ENCODE data around the gene RHOT2.

Gene RHOT2

GRCh38 chr16:692356-693108 lies 24.6 kb downstream of the RHOT2 start:
- H3K27me3 ChIP-seq = no peaks in the 10 kb centered on the region
- no peaks in the 10 kb centered on the region for H3K4me1 ChIP-seq
- H3K9me3 ChIP-seq = no peaks in the 10 kb centered on the region
- no peak for TF ChIP-seq CTCF (IDR thresholded peaks at IDR 0.05; ENCODE audit: low read depth, low read length)
- no peak overlapping the region for H3K4me3 ChIP-seq (ENCODE audit: low read depth, low read length)
- peaks cover 6% of the 10 kb centered on the region for H3K36me3 ChIP-seq
- no peak for DNase-seq

- TF ChIP-seq CTCF (IDR thresholded peaks at IDR 0.05; ENCODE audit: low read depth, low read length) = no peak
- Histone ChIP-seq H3K9me3 (no peaks in the 10 kb centered on the region), H3K36me3 (peaks cover 9% of the 10 kb centered on the region), H3K4me3 (ENCODE audit: low read depth, low read length) (no peak overlapping the region), H3K27me3 (no peaks in the 10 kb centered on the region), H3K4me1 (no peaks in the 10 kb centered on the region)
- DNase-seq = no peak
Observed at GRCh38 chr16:693364-693763, 25.4 kb downstream of the RHOT2 start.

GRCh38 chr16:693766-694165 lies 25.8 kb downstream of the RHOT2 start:
- Histone ChIP-seq H3K27me3 (no peaks in the 10 kb centered on the region), H3K36me3 (peaks cover 9% of the 10 kb centered on the region), H3K9me3 (no peaks in the 10 kb centered on the region), H3K4me1 (no peaks in the 10 kb centered on the region), H3K4me3 (ENCODE audit: low read depth, low read length) (no peak overlapping the region)
- no peak for DNase-seq
- no peak for TF ChIP-seq CTCF (IDR thresholded peaks at IDR 0.05; ENCODE audit: low read depth, low read length)

GRCh38 chr16:694187-694862 lies 26.4 kb downstream of the RHOT2 start:
- no peak for TF ChIP-seq CTCF (IDR thresholded peaks at IDR 0.05; ENCODE audit: low read depth, low read length)
- Histone ChIP-seq H3K9me3 (no peaks in the 10 kb centered on the region), H3K4me1 (no peaks in the 10 kb centered on the region), H3K36me3 (peaks cover 9% of the 10 kb centered on the region), H3K27me3 (no peaks in the 10 kb centered on the region), H3K4me3 (ENCODE audit: low read depth, low read length) (no peak overlapping the region)
- DNase-seq = no peak

GRCh38 chr16:694863-695354 lies 27.0 kb downstream of the RHOT2 start:
- H3K27me3 ChIP-seq = no peaks in the 10 kb centered on the region
- H3K36me3 ChIP-seq = peaks cover 9% of the 10 kb centered on the region
- H3K4me1 ChIP-seq = no peaks in the 10 kb centered on the region
- H3K4me3 ChIP-seq (ENCODE audit: low read depth, low read length) = no peak overlapping the region
- no peak for DNase-seq
- no peaks in the 10 kb centered on the region for H3K9me3 ChIP-seq
- no peak for TF ChIP-seq CTCF (IDR thresholded peaks at IDR 0.05; ENCODE audit: low read depth, low read length)
